HG03575 (cell line): ENCODE data around the gene BRD3OS.
"Not testable (repeated sequence)": the region's sequence is repeated elsewhere in the genome, so short reads cannot be mapped to it uniquely, and the experiment has no call there.

Experiments used
- ATAC-seq: cut with Tn5 transposase; IDR thresholded peaks from one replicate; pipeline ENCODE4 v1.9.1; 2021; ENCODE audit not compliant: unreplicated experiment, insufficient number of reproducible peaks, low FRiP score; ENCODE audit errors: extremely low read depth

The BRD3OS gene

GRCh38 chr9:133987946-133988665 lies 37.2 kb upstream of the BRD3OS start:
- ATAC-seq: no peak

DNA sequence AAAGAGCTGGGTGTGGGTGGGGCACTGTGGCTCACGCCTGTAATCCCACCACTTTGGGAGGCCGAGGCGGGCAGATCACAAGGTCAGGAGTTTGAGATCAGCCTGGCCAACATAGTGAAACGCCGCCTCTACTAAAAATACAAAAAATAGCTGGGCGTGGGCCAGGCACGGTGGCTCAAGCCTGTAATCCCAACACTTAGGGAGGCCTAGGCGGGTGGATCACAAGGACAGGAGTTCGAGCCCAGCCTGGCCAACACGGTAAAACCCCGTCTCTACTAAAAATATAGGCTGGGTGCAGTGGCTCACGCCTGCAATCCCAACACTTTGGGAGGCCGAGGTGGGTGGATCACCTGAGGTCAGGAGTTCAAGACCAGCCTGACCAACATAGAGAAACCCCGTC lies 36.5 kb upstream of the BRD3OS start:
- ATAC-seq: not testable (repeated sequence)

DNA sequence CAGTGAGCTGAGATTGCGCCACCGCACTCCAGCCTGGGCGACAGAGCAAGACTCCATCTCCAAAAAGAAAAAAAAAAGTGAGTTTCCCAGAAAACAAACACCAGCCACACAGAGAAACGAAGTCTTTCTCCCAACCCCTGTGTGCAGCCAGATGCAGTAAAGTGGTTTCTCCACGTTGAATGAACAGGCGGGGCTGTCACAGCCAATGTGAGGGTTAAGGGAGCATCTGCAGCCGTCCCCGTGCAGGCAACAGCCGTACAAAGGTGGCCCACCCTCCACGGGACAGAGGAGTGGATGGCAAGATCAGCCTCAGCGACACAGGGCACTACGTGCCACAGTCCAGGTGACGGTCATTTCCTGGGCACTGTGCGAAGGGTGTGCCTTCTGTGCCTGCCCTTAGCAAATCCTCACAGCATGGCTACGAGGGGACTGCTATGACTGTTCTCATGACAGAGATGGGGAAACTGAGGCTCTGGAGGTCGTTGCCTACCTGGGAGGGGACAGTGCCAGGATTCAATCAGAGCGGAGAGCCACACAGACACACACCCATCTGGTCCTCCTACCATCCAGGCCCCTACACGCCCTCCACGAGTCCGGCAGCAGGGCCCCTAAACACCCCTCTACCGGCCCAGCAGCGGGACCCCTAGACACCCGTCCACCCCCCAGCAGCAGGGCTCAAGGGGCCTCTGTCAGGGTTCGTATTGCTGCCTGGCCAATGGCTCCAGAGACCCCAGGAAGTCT lies 35.5 kb upstream of the BRD3OS start:
- ATAC-seq: no peak

DNA sequence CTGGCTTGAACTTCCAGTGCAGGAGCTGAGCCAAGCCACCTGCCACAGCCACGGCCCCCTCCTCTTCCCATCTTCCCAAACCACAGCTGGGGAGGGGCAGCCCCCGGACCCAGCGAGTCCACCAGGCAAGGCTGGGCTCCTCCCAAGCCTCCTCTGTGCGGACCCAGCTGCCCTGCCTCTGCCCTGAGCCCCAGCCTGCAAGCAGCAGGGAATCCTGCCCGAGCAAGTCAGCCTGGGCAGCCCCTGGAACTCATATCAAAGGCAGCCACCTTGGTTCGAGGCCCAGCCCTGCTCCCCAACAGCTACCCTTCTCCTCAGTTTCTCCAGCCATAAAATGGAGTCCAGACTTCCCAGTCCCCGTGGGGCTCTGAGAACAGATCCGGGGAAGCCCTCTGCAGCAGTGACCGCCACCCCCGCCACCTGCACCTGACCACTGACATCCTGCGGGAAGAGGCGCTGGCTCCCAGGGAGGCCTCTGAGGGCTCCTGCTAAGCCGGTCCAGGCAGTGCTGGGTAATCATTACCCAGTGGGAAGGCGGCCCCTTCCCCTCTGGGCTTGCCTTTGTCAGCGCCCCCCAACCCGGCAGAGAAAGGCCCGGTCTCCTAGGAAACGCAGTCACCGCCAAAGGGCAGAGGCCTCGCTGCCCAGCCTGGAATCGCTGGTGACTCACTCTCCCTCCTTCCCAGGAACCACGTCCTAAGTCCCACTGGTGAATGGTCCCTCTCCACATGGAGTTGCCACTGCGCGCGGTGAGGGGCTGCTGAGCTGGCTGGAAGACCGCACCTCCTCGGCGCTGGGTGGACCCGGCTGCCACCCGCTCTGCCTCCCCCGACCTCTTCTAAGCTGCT lies 34.7 kb upstream of the BRD3OS start:
- no peak for ATAC-seq

DNA sequence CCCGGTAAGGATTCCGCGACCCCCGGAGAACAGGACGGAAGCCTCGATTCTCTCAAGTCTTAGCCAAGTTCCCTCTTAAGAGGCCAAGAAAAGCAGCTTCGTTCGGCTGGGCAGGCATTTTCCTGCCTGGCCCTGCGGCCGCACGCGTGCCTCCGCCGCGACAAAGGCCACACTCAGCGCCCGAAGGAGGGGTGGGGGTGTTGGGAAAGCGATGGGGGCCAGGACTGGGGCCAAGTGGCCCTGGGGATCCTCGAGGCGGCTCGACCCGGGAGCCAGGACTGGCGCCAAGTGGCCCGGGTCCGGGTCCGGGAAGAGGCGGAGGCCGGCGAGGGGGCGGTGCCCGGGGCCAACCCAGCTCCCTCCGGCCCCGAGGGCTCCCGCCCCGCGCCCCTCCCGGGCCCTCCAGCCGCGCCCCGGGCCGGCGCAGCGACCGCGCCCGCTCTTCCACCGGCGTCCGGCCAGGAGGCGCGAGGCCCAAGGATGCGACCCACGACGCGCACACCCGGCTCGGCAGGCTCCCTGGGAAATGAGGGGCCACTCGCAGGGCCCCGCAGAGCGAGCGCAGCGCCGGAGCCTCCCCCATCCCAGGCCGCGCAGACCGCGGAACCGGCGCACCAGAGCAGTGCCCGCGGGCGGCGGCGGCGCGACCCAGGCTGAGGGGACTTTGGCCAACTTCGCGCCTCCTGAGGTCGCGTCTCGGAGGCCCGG lies 33.9 kb upstream of the BRD3OS start:
- no peak for ATAC-seq

GRCh38 chr9:133991964-133992779 lies 33.1 kb upstream of the BRD3OS start, which contains the start of gene VAV2:
Gene VAV2, minus strand, starts transcription at chr9:133992324. Its CDS starts 46 bp downstream, at chr9:133992278.
- no peak for ATAC-seq

GRCh38 chr9:133992780-133993634 lies 32.3 kb upstream of the BRD3OS start:
- no peak for ATAC-seq

DNA sequence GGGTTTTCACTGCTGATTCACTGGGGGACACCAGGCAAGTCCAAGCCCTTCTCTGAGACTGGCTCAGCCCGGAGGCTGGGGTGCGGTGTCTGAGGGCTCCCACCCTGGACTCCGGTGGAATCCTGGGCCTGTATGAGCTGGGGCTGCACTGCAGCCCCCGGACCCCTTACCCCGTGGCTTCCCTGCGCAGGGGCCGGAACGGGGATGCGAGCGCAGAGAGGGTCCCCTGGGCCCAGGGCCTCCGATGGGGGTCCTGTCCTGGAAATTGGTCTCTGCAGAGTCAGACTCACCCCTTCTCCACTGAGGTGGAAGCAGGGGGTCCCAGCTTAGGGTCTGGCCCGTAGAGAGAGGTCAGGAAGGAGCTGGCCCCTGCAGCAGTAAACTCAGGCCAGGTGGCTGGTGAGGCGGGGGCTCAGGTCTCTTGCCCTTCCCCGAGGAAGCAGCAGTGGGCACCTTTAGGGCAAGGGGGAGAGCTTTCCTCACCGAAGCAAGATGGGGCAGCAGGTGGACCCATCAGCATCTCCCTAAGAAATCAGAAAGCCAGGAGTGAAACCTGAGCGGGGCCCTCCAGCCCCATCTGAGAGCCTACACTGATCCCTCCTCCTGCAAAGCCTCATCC lies 31.5 kb upstream of the BRD3OS start:
- ATAC-seq: no peak

DNA sequence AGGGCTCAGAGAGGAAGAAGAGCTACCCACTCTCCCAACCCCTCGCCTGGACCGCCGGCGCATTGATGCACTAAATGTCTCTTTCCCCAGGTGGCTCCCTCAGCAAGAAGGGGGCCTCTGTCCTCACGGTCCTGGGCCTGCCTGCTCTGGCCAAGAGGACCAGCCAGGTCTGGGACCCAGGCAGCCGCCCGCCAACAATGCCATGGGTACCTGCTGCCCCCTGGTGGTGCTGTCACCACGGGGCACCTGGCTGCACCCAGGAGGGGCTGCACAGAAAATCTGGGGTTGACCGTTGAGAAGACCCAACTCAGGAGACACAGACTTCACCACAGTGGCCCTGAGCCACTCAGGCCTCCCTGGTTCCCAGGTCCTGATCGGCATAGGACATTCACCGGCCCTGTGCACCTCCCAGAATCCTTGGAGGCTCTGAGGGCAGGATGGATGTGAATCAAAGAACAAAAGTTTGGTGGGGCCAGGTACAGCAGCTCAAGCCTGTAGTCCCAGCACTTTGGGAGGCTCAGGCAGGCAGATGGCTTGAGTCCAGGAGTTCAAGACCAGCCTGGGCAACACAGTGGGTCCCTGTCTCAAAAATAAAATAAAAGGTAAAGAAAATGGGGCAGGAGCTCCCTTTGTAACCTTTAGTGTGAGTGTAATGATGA lies 30.8 kb upstream of the BRD3OS start:
- no peak for ATAC-seq

GRCh38 chr9:133995012-133995896 lies 30.0 kb upstream of the BRD3OS start:
- ATAC-seq: no peak

- no peak for ATAC-seq
These were observed 28.5 kb upstream of the BRD3OS start for GRCh38 chr9:133996531-133997520.

DNA sequence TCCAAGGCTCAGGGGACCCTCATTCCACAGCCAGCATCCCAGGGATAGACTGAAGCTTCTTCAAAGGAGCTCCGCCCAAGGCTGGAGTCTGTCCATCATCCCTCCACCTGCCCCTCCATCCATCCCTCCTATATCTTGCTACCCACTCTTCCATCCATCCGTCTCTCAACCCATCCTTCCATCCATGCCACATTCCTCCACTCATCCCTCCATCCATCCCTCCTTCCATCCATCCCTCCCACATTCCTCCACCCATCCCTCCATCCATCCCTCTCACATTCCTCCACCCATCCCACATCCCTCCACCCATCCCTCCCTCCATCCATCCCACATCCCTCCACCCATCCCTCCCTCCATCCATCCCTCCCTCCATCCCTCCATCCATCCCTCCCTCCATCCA lies 27.7 kb upstream of the BRD3OS start:
- ATAC-seq: no peak

- ATAC-seq: no peak
These were observed 26.2 kb upstream of the BRD3OS start for GRCh38 chr9:133998915-133999595.

- no peak for ATAC-seq
These were observed 25.4 kb upstream of the BRD3OS start for GRCh38 chr9:133999851-134000265.
